GM18505 (cell line): ENCODE results near the gene AEN.

Source experiments
- ATAC-seq: cut with Tn5 transposase; IDR thresholded peaks from one replicate; pipeline ENCODE4 v1.9.1; 2021; ENCODE audit not compliant: unreplicated experiment
- POLR2A ChIP-seq: IDR thresholded peaks from 4 replicates; pipeline ENCODE4 v1.6.1; 2011; ENCODE audit warnings: borderline replicate concordance; ENCODE audit not compliant: insufficient read depth, insufficient read length; ENCODE audit errors: extremely low read depth

AEN gene

DNA sequence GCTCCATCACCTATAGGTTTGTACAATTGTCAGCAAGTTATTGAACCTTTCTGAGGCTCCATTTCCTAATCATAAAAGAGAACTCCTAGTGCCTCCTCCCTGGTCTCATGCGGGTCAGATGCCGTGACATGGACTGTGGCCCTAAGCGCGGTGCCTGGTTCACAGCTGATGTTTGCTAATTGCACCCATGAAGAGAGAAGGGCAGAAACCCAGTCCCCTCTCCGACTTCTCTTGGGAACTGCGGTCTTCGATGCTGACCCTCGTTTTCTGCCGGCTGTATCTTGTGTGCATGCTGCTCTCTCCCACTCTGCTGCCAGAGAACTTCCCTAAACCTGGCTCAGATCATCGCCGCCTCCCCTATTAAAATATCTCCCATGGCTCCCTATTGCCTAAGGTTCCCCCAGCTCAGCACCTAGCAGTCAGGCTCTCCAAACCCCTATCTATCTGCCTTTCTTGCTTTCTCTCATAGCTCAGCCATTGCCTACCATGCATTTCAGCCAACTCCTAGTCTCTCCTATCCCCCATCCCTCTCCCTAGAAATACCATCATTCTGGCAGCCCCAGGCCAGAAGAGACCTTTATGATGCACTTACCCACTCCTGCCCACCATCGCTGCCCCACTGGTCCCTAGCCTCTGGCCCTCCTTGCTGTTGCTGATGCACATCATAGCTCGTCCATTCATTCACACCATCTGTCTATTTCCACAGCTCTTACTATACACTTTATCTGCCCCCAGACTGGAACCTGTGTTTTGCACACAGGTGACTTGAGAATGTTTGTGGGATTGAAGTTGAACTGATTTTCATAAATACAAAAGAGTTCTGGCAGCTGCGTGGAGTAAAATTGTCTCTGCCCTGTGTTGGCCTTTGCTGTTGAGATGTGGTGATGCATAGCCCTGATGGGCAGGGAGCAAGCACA is 24.3 kb downstream of the AEN start:
- no peak for ATAC-seq
- TF ChIP-seq POLR2A, result no peak

- no peak for TF ChIP-seq POLR2A
- ATAC-seq, result no peak
Measured at GRCh38 chr15:88646088-88646405, 24.9 kb downstream of the AEN start.

GRCh38 chr15:88646951-88647350 is 25.8 kb downstream of the AEN start:
- TF ChIP-seq POLR2A, result no peak
- ATAC-seq, result no peak

GRCh38 chr15:88647351-88648105 is 26.4 kb downstream of the AEN start:
- TF ChIP-seq POLR2A, result no peak
- no peak for ATAC-seq

- ATAC-seq, result no peak
- peak; percentile 21 for TF ChIP-seq POLR2A
Measured at GRCh38 chr15:88648357-88649214, 27.4 kb downstream of the AEN start.

GRCh38 chr15:88649286-88649733 is 28.2 kb downstream of the AEN start:
- peak; percentile 60 for ATAC-seq
- peak; percentile 7 for TF ChIP-seq POLR2A

- ATAC-seq, result no peak
- no peak for TF ChIP-seq POLR2A
Measured at GRCh38 chr15:88649753-88650551, 28.8 kb downstream of the AEN start.

GRCh38 chr15:88650556-88650955 is 29.4 kb downstream of the AEN start:
- no peak for TF ChIP-seq POLR2A

GRCh38 chr15:88651136-88651732 is 30.1 kb downstream of the AEN start:
- no peak for TF ChIP-seq POLR2A
- no peak for ATAC-seq

More at GRCh38 chr15:88650556-88650955, 29.4 kb downstream of the AEN start:
- no peak for ATAC-seq

DNA sequence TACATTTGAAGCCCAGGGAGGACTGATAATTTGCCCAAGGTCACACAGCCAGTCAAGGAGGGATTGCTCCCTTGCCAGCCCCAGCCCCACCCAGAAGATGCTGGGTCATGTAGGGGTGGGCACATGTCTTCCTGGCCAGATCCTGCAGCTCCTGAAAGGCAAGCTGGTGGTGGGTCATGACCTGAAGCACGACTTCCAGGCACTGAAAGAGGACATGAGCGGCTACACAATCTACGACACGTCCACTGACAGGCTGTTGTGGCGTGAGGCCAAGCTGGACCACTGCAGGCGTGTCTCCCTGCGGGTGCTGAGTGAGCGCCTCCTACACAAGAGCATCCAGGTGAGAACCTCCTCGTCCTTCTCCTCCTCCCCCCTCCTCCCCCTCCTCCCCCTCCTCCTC is 30.8 kb downstream of the AEN start:
- no peak for TF ChIP-seq POLR2A
- ATAC-seq, result no peak

DNA sequence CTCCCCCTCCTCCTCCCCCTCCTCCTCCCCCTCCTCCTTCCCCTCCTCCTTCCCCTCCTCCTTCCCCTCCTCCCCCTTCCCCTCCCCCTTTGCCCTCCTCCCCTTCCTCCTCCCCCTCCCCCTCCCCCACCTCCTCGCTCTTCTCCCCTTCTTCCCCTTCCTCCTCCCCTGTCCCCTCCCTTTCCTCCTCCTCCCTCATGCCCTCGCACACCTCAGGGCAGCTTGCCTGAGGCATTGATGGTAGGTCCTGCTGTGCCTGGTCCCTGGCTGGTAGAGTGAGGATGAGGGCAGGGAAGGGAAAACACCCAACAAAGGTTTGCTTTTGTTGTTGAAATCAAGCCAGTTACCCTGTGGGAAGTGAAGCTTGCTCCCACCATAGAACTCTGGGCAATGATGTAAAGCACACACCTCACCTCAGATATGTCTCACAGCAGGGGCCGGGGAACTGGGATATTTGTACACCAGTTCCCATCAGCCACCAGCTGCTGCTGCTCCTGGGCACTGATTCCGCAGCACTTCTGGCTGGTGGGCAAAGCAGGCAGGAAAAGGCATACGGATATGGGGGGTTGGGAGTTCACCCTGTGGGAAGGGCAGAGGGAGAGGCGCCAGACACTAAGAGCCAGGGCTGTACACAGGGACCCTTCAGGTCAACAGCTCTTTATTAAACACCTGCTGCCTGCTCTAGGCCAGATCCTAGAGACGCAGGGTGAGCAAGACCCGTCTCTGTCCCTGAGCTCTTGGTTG is 31.5 kb downstream of the AEN start:
- no peak for ATAC-seq
- no peak for TF ChIP-seq POLR2A
